GM12892 (cell line): ENCODE measurements around the gene LRRC3.

Experiments
- DNase-seq: peaks from one replicate; pipeline ENCODE4 v3.0.0; 2011; ENCODE audit not compliant: insufficient read length
- FAIRE-seq: peaks from 2 replicates; lab custom pipeline; 2011; peaks lifted over from hg19 to GRCh38; lab: Jason Lieb, UNC
- POLR2A ChIP-seq: IDR thresholded peaks from 2 replicates; pipeline ENCODE4 v1.6.1; 2011; ENCODE audit warnings: low read depth, low read length, control low read depth
- POLR2AphosphoS5 ChIP-seq: IDR thresholded peaks from 2 replicates; pipeline ENCODE4 v1.6.1; 2011; ENCODE audit warnings: low read depth, low read length, control low read depth
- TAF1 ChIP-seq: IDR thresholded peaks from 2 replicates; pipeline ENCODE4 v1.6.1; 2011; ENCODE audit warnings: low read depth, mild to moderate bottlenecking, control low read depth, low read length, borderline replicate concordance

LRRC3 gene

GRCh38 chr21:44425895-44426662, 29.2 kb upstream of the LRRC3 start:
- DNase-seq: no peak
- TF ChIP-seq TAF1 (no peak), POLR2AphosphoS5 (no peak), POLR2A (no peak)
- FAIRE-seq: no peak

DNA sequence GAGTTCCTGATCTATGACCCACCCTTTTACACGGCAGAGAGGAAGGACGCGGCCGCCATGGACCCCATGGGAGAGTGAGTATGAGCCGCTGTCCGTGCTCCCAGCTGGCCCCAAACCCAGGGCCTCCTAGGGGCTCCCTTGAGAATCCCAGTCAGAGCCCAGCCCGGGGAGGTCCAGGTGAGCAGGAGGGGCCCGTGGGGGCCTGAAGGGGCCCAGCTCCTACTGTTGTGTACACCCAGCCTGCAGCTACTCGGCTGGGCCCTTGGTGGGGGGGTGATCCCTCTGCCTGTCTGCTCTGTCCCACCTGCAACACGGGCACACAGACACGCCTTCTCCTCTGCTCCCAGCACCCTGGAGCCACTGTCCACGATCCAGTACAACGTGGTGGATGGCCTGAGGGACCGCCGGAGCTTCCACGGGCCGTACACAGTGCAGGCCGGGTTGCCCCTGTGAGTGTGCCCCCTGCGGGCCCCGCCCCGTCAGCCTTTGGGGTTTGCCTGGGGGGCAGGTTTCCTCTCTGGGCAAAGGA, 28.6 kb upstream of the LRRC3 start:
- TF ChIP-seq POLR2A (no peak), TAF1 (no peak), POLR2AphosphoS5 (no peak)
- no peak for FAIRE-seq
- DNase-seq: no peak

GRCh38 chr21:44427241-44428120, 27.8 kb upstream of the LRRC3 start:
- TF ChIP-seq TAF1: no peak
- no peak for TF ChIP-seq POLR2AphosphoS5
- no peak for TF ChIP-seq POLR2A
- DNase-seq (no peak), FAIRE-seq (no peak)

DNA sequence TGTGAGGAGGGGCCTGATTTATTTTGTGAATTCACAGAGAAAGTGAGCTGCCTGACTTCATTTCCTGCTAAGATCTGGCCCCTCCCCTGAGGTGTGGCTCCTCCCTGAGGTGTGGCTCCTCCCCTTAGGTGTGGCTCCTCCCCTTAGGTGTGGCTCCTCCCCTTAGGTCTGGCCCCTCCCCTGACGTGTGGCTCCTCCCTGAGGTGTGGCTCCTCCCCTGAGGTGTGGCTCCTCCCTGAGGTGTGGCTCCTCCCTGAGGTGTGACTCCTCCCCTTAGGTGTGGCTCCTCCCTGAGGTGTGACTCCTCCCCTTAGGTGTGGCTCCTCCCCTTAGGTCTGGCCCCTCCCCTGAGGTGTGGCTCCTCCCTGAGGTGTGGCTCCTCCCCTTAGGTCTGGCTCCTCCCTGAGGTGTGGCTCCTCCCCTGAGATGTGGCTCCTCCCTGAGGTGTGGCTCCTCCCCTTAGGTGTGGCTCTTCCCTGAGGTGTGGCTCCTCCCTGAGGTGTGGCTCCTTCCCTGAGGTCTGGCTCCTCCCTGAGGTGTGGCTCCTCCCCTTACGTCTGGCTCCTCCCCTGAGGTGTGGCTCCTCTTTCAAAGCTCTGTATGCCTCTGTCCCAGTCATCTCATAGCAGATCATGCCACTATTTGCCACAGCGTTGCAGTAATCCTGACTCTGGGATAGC, 26.9 kb upstream of the LRRC3 start:
- TF ChIP-seq POLR2A (no peak), POLR2AphosphoS5 (no peak), TAF1 (no peak)
- peak; percentile 54 for FAIRE-seq
- no peak for DNase-seq

DNA sequence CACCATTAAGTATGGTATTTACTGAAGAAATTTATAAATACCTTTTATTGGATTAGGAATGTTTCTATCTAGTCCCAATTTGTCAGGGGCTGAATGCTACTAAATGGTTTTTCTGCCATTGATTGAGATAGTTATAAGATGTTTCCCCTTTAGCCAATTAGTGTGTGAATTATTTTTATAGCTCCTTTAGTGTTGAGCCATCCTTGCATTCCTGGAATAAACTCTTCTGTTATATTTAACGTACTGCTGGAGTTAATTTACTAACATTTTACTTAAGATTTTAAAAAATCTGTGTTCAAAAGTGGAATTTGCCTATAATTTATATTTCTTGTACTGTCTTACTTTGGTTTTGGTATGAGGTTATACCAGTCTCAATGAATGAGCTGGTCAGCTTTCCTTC, 25.4 kb upstream of the LRRC3 start:
- no peak for DNase-seq
- no peak for TF ChIP-seq POLR2A
- no peak for TF ChIP-seq POLR2AphosphoS5
- TF ChIP-seq TAF1: no peak
- no peak for FAIRE-seq

DNA sequence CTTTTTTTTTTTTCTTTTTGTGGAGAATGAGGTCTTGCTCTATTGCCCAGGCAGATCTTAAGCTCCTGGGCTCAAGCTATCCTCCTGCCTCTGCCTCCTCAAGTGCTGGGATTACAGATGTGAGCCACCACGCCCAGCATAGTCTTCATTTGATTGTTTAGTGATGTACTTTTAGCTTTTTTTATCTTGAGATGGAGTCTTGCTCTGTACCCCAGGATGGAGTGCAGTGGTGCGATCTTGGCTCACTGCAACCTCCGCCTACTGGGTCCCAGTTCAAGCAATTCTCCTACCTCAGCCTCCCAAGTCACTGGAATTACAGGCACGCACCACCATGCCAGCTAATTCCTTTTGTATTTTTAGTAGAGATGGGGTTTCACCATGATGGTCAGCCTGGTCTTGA, 24.0 kb upstream of the LRRC3 start:
- DNase-seq: no peak

DNA sequence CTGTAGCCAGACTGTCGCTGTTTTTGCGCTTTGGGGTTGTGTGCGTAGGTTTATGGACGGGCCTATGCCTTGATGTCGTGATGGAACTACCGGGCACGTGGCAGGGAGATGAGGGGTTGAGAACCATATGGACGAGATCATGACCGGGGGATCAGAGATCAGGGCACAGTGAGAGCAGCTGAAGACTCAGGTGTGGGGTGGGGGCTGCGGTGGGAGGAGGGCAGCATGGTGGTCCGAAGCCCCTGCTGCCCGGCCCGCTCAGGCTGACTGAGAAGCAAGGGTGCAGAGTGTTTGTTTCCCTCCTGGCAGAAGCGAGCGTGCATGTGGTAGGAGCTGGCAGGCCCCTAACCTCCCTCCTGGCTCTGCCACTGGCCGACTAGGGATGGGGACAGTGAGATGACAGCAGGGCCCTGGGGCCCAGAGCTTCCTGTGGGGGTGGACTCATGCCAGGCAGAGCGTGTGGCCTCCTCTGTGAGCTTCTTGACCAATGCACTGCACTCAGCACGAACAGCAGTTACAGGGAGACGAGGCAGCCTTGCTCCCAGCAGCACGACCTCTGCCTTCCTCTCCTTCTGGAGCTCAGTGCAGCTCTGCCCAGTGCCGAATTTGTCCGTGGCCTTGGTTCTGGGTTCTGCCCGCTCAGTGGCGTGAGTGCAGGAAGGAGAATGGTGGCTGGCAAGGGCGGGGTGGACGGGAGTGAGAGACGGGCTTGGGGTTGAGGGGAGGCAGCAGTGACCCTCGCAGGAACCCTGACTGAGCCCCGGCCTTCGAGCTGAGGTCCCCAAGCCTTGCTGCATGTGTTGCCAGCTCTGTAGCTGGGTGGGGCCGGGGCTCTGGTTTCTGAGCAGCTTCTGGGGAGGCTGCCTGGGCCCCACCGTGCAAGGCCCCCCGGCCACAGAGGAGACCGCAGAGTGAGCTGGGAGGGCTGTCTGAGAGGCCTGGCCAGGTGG, 22.2 kb upstream of the LRRC3 start:
- TF ChIP-seq POLR2AphosphoS5 (no peak), TAF1 (no peak), POLR2A (no peak)
- FAIRE-seq (no peak), DNase-seq (no peak)

More for the DNA sequence above, 24.0 kb upstream of the LRRC3 start:
- FAIRE-seq: no peak
- TF ChIP-seq TAF1 (no peak), POLR2A (no peak), POLR2AphosphoS5 (no peak)

DNA sequence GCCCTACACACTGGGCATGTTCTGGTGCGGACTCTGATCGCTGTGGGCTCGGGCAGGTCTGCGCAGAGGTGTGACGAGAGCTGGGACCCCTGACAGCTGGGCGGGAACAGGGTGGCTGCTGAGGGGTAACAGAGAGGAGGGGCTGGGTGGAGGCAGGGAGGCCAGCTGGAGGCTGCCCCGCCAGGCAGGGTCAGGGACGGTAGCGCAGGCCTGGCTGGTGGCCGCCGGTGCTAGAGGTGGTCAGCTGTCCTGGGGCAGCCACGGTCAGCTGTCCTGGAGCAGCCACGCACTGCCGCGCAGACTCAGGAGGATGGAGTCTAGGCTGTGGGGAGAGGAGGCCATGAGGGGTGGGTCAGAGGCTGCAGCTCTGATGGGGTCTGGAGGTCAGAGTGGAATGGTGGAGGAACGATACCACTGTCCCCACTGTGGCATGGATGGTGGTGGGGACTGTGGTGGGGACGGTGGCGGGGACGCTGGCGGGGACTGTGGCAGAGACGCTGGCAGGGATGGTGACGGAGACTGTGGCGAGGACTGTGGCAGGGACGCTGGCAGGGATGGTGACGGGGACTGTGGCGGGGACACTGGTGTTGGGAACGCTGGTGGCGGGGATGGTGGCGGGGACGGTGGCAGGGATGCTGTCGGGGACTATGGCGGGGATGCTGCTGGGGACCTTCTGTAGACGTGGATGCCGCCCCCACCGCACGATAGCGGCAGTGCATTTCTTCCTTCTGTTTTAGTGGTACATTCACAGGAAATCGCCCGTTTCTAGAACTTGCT, 21.3 kb upstream of the LRRC3 start:
- no peak for DNase-seq
- FAIRE-seq: no peak
- TF ChIP-seq POLR2AphosphoS5: no peak
- TF ChIP-seq POLR2A: no peak
- no peak for TF ChIP-seq TAF1

GRCh38 chr21:44434568-44434925, 20.8 kb upstream of the LRRC3 start:
- TF ChIP-seq TAF1 (no peak), POLR2AphosphoS5 (no peak), POLR2A (no peak)
- no peak for DNase-seq
- FAIRE-seq: no peak
